ENCODE measurements around the gene C1orf141.
"Not testable (repeated sequence)": the region's sequence is repeated elsewhere in the genome, so short reads cannot be mapped to it uniquely, and the experiment has no call there.

C1orf141 gene

GRCh38 chr1:67134695-67135094 is at the start of gene C1orf141:
C1orf141 (minus strand) TSS chr1:67134970; CDS start chr1:67127240, 7,730 bp downstream.
- DNase-seq, result no peak

GRCh38 chr1:67175530-67176087 is 40.8 kb upstream of the C1orf141 start:
- DNase-seq, result no peak

DNA sequence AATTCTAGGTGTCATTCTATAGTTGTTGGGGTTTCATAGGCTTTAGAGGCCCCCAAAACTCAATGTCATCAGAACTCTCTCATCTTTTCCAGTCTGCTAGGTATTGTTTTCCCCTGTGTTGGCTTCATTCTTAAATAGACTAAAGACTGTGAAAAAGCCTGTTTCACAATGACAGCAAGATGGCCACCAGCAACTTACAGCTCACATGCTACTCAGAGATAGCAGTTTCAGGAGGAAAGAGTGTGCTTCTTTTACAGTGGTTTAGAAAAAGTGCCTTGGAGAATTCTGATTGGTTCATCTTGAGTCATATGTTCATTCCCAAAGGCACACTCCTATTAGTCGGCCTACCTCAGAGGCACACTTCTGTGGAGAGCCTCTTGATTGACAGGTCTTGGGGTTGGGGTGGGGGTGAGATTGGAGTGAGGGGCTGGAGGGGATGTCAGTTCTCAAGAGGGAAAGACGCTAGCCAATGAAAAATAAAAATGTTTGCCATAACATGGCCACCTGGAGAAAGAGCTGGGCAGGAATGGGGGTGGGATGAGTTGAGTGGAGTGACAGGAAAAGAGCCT is 40.0 kb upstream of the C1orf141 start:
- no peak for DNase-seq

DNA sequence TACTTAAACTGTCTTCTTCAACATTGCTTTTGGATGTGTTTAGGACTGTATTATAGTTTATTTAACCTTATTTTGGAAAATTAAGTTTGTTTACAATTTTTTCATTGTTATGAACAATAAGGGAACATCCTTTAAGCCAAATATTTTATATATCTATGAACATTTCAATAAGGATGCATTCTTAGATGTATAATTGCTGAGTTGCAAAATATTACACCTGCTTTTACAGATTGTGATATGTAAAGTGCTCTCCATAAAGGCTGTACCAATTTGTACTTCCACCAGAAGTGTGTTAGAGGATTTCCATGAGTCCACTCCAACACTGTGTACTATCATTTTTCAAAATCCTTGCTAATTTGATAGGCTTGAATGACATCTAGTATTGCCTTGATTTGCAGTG is 39.2 kb upstream of the C1orf141 start:
- DNase-seq, result no peak

DNA sequence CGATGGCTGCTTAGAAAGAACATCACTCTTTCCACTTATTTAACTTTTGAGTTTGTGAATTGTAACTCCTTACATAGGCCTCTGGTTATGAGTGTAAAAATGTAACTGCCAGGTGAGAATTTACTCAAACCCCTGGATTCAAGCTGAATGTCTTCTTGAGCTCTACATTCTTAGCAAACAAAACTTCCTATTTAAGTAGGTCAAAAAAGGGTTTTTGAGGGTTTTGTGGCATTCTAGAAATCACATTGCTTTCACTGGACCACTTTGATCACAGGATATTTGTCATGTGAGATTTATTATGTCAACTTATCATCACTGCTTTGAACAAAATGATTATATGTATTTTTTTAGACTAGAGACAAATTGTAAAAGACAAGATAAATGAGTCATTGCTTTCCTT is 37.2 kb upstream of the C1orf141 start:
- DNase-seq, result no peak

DNA sequence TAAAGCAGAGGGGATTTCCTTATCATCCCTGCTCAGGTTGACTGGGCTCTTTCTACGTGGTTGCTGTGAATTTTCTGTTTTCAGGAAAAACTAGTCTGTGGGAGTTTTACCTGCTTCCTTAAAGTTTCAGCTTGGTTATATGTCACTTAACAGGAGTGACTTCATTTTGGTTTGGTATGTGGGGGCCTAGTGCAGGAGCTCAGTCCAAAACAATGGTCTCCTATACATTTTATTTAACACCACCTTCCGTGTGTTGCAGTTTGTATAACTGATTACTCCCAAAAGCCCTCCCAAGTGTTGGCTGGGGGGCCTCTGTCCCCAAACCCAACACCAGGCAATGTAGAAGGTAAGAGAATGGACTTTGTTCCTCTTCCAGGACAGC is 36.8 kb upstream of the C1orf141 start:
- no peak for DNase-seq

GRCh38 chr1:67170751-67171573 is 36.2 kb upstream of the C1orf141 start:
- DNase-seq, result no peak

DNA sequence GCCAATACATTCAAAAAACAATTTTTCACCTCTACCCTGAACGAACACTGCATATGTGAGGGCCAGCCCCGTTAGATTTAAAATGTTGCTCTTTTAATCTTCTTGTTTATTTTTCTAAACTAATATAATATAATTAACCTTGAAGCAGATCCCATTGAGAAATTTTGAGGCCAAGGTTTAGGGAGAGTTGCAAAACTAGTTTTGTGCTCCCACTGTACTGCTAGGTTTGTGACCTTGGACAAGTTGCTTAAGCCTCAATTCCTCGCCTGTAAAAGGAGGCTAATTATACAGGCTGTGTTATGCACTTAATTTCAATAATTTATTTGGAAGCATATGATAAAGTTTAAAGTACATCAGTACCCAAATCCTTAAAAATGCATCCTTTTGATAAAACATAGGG is 35.2 kb upstream of the C1orf141 start:
- DNase-seq, result no peak

- no peak for DNase-seq
Observed at GRCh38 chr1:67169496-67169895, 34.7 kb upstream of the C1orf141 start.

DNA sequence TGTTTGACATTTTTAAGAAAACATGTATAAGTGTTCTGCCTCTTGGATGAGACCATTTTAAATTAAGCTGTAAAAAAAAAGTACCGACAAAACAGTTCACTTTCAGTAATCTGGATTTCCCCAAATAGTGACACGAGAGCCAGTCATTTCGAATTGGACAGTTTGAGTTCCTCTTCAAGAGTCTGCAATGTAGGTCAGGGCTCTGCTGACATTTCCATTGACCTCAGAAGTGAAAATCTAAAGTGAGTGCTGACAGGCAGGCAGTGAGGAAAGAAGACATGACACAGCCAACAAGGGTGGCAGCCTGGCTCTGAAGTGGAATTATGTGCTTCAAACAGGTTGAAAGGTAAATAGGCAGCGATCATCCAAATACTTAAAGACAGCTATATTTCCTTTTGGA is 31.4 kb upstream of the C1orf141 start, which contains the start of gene IL23R:
TSS of gene IL23R (plus strand) at position 259 of the 400 bp plus-strand sequence. CDS start 1,667 bp downstream, outside the sequence.
- no peak for DNase-seq

DNA sequence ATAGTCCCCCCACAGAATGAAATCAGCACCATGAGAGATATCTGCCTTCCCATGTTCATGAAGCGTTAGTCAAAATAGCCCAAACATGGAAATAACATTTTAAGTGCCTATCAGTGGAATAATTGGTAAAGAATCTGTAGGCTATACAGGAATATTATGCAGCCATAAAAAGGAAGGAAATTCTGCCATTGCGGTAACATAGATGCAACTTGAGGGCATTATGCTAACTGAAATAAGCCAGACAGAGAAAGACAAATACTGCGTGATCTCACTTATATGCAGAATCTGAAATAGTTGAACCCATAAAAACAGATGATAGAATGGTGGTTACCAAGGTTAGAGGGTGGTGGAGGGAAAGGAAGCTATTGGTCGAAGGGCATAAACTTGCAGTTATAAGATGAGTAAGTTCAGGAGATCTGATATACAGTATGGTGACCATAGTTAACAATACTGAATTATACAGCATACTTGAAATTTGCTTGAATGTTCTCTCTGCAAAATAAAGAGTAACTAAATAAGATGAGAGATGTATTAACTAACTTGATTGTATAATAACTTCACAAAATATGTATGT is 30.8 kb upstream of the C1orf141 start:
- no peak for DNase-seq

DNA sequence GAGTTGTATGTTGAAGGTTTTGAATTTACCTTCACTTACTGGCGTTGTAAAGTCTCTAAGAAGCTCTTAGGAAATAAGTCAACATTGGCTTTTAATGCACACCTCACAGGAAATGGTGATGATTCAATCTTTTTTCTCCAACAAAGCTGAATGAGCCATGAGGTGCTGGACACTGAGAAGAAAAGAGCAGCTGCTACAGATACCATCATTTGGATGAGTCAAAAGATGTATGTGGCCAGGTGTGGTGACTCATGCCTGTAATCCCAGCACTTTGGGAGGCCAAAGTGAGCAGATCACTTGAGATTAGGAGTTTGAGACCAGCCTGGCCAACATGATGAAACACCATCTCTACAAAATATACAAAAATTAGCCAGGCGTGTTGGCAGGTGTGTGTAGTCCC is 28.2 kb upstream of the C1orf141 start:
- no peak for DNase-seq

- DNase-seq, result no peak
Observed at GRCh38 chr1:67159233-67159632, 24.5 kb upstream of the C1orf141 start.

GRCh38 chr1:67158401-67158800 is 23.6 kb upstream of the C1orf141 start:
- no peak for DNase-seq

GRCh38 chr1:67150931-67151330 is 16.2 kb upstream of the C1orf141 start:
- no peak for DNase-seq

DNA sequence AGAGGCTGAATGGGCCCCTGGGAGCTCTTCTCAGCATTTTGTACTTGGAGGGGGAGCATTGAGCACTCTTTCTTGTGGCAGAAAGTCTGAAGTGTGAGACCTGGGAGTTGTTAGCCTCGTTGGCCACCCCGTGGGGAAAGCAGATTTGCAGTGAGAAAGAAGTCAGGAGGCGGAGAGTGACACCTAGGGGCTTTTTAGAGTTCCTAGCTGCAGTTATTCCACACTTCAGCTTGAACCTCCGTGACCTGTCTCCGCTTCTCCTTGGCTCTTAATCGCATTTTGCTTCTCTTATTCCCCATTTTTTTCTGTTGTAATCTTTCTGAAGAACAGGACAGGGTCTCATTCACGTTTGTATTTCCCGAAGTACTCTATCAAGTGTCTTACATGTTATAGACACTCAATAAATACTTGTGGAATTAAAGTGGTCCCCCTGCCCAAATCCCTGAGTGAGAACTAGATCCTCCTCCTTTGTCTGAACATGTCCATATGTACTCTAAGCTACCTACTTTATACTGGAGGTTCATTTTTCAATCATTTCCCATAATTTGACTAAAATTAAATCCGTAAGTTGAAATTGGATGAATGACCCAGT is 14.5 kb upstream of the C1orf141 start:
- DNase-seq, result peak; percentile 93

DNA sequence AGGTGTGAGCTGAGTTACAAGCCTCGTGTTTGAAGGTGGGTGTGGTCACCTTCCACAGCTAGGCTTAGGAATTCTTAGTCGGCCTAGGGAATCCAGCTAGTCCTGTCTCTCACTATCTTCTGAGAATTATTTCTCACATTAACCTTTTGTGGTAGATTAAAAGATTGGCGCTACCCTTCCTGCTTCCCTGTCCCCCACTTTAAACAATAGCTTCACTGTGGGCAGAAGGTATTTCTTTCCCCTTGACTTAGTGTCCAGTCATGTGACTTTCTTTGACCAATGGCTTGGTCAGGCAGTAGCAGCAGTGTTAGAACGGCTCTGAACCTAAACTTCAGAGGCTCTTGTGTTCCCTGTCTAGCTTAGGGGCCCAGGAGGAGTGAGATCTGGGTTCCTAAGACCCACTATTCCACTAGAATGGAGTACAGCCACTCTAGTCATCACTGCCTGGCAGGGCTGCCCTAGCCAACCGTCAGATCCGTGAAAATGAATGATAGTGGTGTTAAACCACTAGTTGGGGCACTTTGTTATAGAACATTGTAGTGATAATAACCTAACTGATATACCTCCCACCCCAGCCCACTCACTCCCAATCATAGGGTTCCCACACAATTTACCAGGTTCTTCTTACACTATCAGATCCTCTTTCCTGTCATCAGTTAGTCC is 13.9 kb upstream of the C1orf141 start:
- peak; percentile 79 for DNase-seq

DNA sequence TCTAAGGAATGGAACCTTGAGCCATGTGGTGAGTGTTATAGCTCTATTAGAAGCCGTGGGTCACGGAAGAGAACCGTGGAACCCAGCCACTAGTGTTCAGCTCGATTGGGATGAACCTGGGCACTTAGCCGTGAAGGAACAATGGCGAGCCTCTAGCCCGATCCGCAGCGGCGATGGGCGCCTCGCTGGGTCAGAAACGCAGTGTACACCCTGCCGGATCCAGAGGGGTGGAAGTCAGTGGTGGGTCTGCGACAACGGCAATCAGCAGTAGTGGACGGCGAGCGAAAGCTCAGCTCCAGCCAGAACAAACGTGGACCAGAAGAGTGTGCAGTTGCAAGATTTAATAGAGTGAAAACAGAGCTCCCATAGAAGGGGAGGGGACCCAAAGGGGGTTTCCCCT is 13.2 kb upstream of the C1orf141 start:
- DNase-seq, result not testable (repeated sequence)

DNA sequence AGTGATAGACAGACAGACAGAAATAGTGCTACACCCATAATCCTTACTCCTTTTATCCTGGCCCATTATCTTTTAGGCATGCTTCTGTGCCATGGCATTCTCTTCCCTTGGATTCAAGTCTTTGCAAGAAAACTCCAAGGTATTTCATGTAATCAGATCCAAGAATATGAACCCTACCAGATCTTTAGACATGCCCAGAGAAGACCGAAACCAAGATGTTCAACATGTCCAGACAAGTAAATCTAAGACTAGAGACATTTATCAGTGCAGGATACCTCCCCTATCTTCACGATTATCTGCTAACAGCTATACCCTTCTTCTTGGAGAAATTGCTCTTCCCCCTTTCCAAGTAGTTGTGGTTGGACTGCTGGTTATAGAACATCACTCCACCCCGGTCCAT is 11.8 kb upstream of the C1orf141 start:
- DNase-seq, result no peak

DNA sequence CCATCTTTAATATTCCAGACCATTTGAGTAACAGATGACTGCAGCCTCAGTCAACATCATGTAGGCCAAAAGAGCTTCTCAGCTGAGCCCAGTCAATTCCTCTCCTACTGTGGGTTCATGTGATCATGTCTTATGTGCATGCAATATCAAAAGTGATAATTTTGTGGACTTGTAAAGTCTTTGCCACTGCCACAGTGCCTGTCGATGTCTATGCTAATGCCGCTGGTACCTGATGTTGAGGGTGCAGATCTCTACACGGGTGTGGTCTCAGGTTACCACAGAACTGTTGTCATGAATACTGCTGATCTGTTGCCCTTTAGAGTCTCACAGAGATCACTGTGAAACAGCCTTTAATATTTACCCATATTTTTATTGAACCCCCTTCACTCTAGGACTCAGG is 11.3 kb upstream of the C1orf141 start:
- no peak for DNase-seq

GRCh38 chr1:67144696-67145095 is 9.9 kb upstream of the C1orf141 start:
- peak; percentile 68 for DNase-seq

- DNase-seq, result no peak
Observed at GRCh38 chr1:67143966-67144365, 9.2 kb upstream of the C1orf141 start.

DNA sequence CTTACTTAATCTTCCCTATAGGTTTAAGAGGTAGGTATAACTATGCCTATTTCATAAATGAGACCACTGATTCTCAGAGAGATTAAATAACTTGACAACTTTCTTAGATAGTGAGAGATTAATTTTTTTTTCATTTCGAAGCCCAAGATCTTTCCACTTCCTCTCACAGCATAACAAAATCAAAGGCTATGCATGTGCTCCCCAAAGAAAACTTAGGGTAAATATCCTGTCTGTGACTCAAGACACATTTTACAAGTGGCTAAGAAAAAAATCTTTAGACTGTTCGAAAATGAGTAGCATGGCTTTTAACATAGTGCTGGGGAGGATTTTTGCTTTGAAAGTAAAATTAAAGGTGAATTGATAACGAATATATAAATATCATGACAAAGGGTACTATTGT is 8.2 kb upstream of the C1orf141 start:
- no peak for DNase-seq
